ENCODE data around the gene SPATA21. TPM values are rescaled to one million over a fixed set of nuclear protein-coding genes. Genes with fewer than 3 reads are reported as not detected.

SPATA21 gene
- total and polyA plus RNA-seq, 2 experiments from 2014 or later: 2.6 TPM; not detected in 1

GRCh38 chr1:16421201-16421600 lies 16.0 kb downstream of the SPATA21 start (continued):
- no peak for TF ChIP-seq REST (IDR thresholded peaks at IDR 0.05; ENCODE audit: unreplicated experiment)
- TF ChIP-seq EZH2 (IDR thresholded peaks at IDR 0.05; ENCODE audit: low read depth, unreplicated experiment): no peak
- TF ChIP-seq, protein P1, sequence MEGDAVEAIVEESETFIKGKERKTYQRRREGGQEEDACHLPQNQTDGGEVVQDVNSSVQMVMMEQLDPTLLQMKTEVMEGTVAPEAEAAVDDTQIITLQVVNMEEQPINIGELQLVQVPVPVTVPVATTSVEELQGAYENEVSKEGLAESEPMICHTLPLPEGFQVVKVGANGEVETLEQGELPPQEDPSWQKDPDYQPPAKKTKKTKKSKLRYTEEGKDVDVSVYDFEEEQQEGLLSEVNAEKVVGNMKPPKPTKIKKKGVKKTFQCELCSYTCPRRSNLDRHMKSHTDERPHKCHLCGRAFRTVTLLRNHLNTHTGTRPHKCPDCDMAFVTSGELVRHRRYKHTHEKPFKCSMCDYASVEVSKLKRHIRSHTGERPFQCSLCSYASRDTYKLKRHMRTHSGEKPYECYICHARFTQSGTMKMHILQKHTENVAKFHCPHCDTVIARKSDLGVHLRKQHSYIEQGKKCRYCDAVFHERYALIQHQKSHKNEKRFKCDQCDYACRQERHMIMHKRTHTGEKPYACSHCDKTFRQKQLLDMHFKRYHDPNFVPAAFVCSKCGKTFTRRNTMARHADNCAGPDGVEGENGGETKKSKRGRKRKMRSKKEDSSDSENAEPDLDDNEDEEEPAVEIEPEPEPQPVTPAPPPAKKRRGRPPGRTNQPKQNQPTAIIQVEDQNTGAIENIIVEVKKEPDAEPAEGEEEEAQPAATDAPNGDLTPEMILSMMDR (conservative IDR thresholded peaks at IDR 0.05; ENCODE audit: low read depth in 2 of 2): no peak
- TF ChIP-seq, protein P2, sequence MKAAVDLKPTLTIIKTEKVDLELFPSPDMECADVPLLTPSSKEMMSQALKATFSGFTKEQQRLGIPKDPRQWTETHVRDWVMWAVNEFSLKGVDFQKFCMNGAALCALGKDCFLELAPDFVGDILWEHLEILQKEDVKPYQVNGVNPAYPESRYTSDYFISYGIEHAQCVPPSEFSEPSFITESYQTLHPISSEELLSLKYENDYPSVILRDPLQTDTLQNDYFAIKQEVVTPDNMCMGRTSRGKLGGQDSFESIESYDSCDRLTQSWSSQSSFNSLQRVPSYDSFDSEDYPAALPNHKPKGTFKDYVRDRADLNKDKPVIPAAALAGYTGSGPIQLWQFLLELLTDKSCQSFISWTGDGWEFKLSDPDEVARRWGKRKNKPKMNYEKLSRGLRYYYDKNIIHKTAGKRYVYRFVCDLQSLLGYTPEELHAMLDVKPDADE (IDR thresholded peaks at IDR 0.05): no peak
- no peak for TF ChIP-seq ZNF114 (CRISPR knock-in tag; IDR thresholded peaks at IDR 0.05)
- no peak for TF ChIP-seq CREB1 (CRISPR knock-in tag; IDR thresholded peaks at IDR 0.05; ENCODE audit: low read depth)

- Mint-ChIP-seq H3K27ac (no peak overlapping the region), H3K4me3 (no peak overlapping the region)
- TF ChIP-seq, protein P1 (conservative IDR thresholded peaks at IDR 0.05; ENCODE audit: low read depth in 2 of 2): no peak
- TF ChIP-seq ZNF114 (CRISPR knock-in tag; IDR thresholded peaks at IDR 0.05) (no peak), NANOG (IDR thresholded peaks at IDR 0.05; ENCODE audit: borderline replicate concordance) (no peak), JUNB (IDR thresholded peaks at IDR 0.05; ENCODE audit: unreplicated experiment) (no peak), CREB1 (CRISPR knock-in tag; IDR thresholded peaks at IDR 0.05; ENCODE audit: low read depth) (no peak), ZNF331 (CRISPR knock-in tag; IDR thresholded peaks at IDR 0.05; ENCODE audit: low read depth) (no peak), REST (IDR thresholded peaks at IDR 0.05; ENCODE audit: unreplicated experiment) (no peak), STAT1 (IDR thresholded peaks at IDR 0.05; ENCODE audit: unreplicated experiment) (no peak), POLR2AphosphoS5 (IDR thresholded peaks at IDR 0.05; ENCODE audit: low read depth) (no peak), EZH2phosphoT487 (IDR thresholded peaks at IDR 0.05; ENCODE audit: unreplicated experiment) (no peak), EZH2 (IDR thresholded peaks at IDR 0.05; ENCODE audit: low read depth, unreplicated experiment) (no peak)
- TF ChIP-seq, protein P2 (IDR thresholded peaks at IDR 0.05): no peak
These were observed 16.7 kb downstream of the SPATA21 start for GRCh38 chr1:16420424-16421118.

More at GRCh38 chr1:16420424-16421118, 16.7 kb downstream of the SPATA21 start:
- Histone ChIP-seq H3K27ac (ENCODE audit: low read depth) (no peak overlapping the region), H4K20me1 (replicated peaks; ENCODE audit: insufficient read depth) (no peaks in the 10 kb centered on the region), H3K4me2 (0 out of 2 replicates have a peak overlapping the region, but pooled peaks have one; percentile 55), H3K9me2 (ENCODE audit: insufficient read depth) (no peaks in the 10 kb centered on the region), H2AFZ (peak overlapping the region; percentile 83), H3K4me1 (ENCODE audit: insufficient read depth) (no peaks in the 10 kb centered on the region; the same call in 1 of the 2 replicates), H3K27me3 (ENCODE audit: insufficient read depth) (no peaks in the 10 kb centered on the region), H3K4me3 (no peak overlapping the region), H3K36me3 (ENCODE audit: insufficient read depth) (no peaks in the 10 kb centered on the region), H3F3A (replicated peaks; ENCODE audit: low read depth) (no peaks in the 10 kb centered on the region), H3K79me2 (replicated peaks; ENCODE audit: insufficient read depth) (no peaks in the 10 kb centered on the region)
- DNase-seq (ENCODE audit: low spot score) (no peak), ATAC-seq (no peak)
- no peaks in the 10 kb centered on the region for H3K36me3 Mint-ChIP-seq (ENCODE audit: low read depth)
- peaks cover 6% of the 10 kb centered on the region for H3K27me3 Mint-ChIP-seq (ENCODE audit: insufficient read depth, low read depth, poor library complexity)
- H3K9me3 Mint-ChIP-seq: no peaks in the 10 kb centered on the region; the same call in 2 of the 3 replicates
- peaks cover 13% of the 10 kb centered on the region for H3K4me1 Mint-ChIP-seq
